DND-41 (cell line): Measurements from ENCODE around the gene PRKG2.

Source experiments
- CTCF ChIP-seq: IDR thresholded peaks from 2 replicates; pipeline ENCODE4 v1.5.1; 2012; ENCODE audit warnings: borderline replicate concordance, low read length, moderate library complexity, mild to moderate bottlenecking; ENCODE audit not compliant: poor library complexity, severe bottlenecking; ENCODE audit errors: extremely low read depth
- EZH2 ChIP-seq: IDR thresholded peaks from 3 replicates; pipeline ENCODE4 v1.6.1; 2012; ENCODE audit warnings: borderline replicate concordance, low read depth, mild to moderate bottlenecking, moderate library complexity, low read length, inconsistent platforms; ENCODE audit not compliant: severe bottlenecking

GRCh38 chr4:81235982-81236749 is 21.1 kb upstream of the PRKG2 start:
- no peak for TF ChIP-seq CTCF
- TF ChIP-seq EZH2: no peak
